Activated naive CD8-positive, alpha-beta T cell (primary cell): Measurements from ENCODE around the gene PHC1.
"Not testable (repeated sequence)": the region's sequence is repeated elsewhere in the genome, so short reads cannot be mapped to it uniquely, and the experiment has no call there.

ENCODE experiments used
- H3K27ac Mint-ChIP-seq: one replicate; pipeline ENCODE4 v1.8.0; 2021; ENCODE audit warnings: mixed read lengths
- H3K27me3 Mint-ChIP-seq: one replicate; pipeline ENCODE4 v1.8.0; 2021; ENCODE audit warnings: mixed read lengths
- H3K36me3 Mint-ChIP-seq: one replicate; pipeline ENCODE4 v1.8.0; 2021; ENCODE audit warnings: mixed read lengths
- H3K4me1 Mint-ChIP-seq: one replicate; pipeline ENCODE4 v1.8.0; 2021; ENCODE audit warnings: low read depth, mixed read lengths
- H3K4me3 Mint-ChIP-seq: one replicate; pipeline ENCODE4 v1.8.0; 2021; ENCODE audit warnings: mild to moderate bottlenecking, mixed read lengths
- H3K9me3 Mint-ChIP-seq: one replicate; pipeline ENCODE4 v1.8.0; 2021; ENCODE audit warnings: low read depth, mixed read lengths

The PHC1 gene

DNA sequence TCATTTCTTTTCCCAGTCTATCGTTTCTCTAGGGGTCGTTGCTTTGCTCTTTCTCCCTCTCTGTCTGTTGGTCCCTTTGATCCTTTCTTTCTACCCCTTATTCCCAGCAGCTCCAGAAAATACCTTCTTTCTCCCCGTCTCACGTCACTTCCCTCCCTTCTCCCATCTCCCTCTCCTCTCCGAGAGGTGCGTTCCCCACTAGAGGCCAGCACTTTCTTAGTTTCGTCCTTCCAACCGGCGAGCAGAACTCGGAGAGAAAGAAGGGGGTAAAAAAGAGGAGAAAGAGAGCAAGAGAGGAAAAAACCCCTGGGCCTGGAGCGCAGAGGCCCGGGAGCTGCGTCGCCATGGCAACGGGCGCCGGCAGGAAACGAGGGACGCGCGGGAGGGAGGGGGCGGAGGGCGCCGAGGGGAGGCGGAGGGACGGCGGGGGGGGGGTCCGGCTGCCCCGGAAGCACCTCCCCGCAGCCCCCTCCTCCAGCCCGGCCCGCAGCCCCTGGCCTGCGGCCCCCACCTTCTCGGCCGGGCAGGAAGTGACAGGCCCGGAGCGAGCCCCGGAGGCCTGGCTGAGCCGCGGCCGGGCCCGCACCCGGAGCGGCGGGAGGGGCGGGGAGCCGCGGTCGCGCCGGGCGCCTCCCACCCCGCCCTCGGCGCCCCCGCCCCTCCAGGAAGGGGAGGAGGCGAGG is at the start of gene PHC1:
Gene PHC1, plus strand, starts transcription at position 477 of the 683 bp plus-strand sequence. CDS start 3,169 bp downstream, outside the sequence.
- Mint-ChIP-seq H3K27ac (peak within 1 kb of the TSS; percentile 89), H3K4me1 (peaks cover 21% of the 10 kb centered on the region), H3K4me3 (peak within 1 kb of the TSS; percentile 92)
- H3K27me3 Mint-ChIP-seq, H3K36me3 Mint-ChIP-seq, H3K9me3 Mint-ChIP-seq: not testable (repeated sequence)

DNA sequence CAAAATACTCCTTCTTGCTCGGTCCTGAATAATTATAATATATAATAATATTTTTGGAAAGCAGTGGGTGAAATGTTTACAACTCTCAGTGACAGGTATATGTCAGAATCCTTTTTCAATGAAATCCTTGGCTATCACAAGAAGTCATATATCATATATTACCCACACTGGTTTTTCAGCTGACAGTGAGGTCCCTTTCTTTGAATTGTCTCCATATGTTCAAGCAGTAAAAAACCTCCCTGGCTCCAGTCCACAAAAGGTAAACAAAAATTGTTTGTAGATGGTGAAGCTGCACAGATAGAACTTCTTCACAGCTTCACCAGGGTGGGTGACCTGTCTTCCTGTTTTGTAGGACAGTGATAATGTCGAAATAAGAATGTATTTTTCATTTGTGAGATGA is 47.9 kb upstream of the PHC1 start:
- Mint-ChIP-seq H3K27me3 (no peaks in the 10 kb centered on the region), H3K4me1 (no peaks in the 10 kb centered on the region)

DNA sequence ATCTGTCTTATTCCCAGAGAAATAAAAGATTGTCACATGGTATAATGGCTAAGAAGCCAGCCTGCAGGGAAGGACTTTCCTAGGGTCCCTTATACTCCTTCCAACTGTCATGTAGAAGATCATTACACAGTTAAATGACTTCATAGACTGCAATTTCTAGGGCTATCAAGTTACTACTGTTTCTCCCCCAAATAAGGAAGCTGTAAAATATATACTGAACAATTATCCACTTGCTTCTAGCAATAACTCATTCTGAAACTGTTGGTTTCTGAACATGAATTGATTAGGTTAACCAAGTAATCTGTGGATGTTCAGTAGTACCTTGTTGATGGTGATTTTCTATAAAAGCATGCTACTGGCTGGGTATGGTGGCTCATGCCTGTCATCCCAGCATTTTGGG is 47.3 kb upstream of the PHC1 start:
- Mint-ChIP-seq H3K27ac (no peak overlapping the region), H3K36me3 (no peaks in the 10 kb centered on the region), H3K4me3 (no peak overlapping the region), H3K27me3 (no peaks in the 10 kb centered on the region), H3K4me1 (no peaks in the 10 kb centered on the region), H3K9me3 (no peaks in the 10 kb centered on the region)

More for the DNA sequence above, 47.9 kb upstream of the PHC1 start:
- H3K36me3 Mint-ChIP-seq, result no peaks in the 10 kb centered on the region
- no peaks in the 10 kb centered on the region for H3K9me3 Mint-ChIP-seq
- H3K27ac Mint-ChIP-seq, result no peak overlapping the region
- H3K4me3 Mint-ChIP-seq, result no peak overlapping the region

DNA sequence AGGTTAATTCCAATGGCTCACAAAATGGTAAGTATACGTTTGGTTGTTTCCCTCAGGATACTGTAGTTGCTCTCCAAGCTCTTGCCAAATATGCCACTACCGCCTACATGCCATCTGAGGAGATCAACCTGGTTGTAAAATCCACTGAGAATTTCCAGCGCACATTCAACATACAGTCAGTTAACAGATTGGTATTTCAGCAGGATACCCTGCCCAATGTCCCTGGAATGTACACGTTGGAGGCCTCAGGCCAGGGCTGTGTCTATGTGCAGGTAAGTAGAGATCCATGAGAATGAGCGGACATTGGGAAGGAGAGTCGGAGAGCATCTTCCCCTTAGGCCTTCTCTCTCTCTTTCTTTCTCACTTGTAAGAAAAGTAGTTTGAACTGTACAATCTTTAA is 46.5 kb upstream of the PHC1 start:
- Mint-ChIP-seq H3K36me3 (no peaks in the 10 kb centered on the region), H3K9me3 (no peaks in the 10 kb centered on the region), H3K4me1 (no peaks in the 10 kb centered on the region), H3K27ac (no peak overlapping the region), H3K27me3 (no peaks in the 10 kb centered on the region), H3K4me3 (no peak overlapping the region)

DNA sequence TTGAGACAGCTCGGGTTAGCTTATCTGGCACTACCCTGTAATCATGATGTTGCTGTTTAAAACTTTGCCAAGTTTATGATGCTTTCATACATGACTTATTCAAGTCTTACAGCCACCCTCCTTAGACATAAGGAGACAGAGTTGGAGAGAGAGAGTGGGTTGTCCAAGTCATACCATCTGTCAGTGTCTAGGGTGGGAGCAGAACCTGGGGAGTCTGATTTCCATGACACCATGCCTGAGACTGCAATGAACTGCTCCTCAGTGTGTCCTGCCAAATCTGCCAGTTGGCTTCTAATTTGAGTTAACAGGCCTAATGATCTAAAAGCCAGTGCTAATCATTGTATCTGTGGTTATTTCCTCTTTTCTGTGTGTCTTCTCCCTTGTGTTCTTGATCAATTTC is 43.7 kb upstream of the PHC1 start:
- Mint-ChIP-seq H3K36me3 (no peaks in the 10 kb centered on the region), H3K27ac (no peak overlapping the region)

DNA sequence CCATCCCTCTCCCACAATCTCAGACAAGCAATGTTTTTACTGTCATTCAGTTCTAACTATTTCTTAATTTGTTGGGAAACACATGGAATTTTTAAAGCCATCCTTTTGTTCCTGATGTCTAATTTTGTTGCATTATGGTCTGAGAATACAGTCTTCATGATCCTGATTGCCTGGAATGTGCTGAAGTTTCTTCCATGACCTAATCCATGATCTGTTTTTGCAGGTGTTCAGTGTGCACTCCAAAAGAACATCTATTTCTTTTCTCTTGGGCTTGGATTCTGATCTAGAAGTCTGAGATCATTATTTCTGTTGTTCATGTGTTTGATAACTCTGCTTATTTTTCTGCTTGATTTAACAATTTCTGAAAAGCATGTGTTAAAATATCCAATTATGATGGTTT is 43.2 kb upstream of the PHC1 start:
- Mint-ChIP-seq H3K27ac (no peak overlapping the region), H3K27me3 (no peaks in the 10 kb centered on the region), H3K36me3 (no peaks in the 10 kb centered on the region), H3K9me3 (no peaks in the 10 kb centered on the region), H3K4me3 (no peak overlapping the region), H3K4me1 (no peaks in the 10 kb centered on the region)

More for the DNA sequence above, 43.7 kb upstream of the PHC1 start:
- Mint-ChIP-seq H3K4me1 (no peaks in the 10 kb centered on the region), H3K27me3 (no peaks in the 10 kb centered on the region), H3K9me3 (no peaks in the 10 kb centered on the region), H3K4me3 (no peak overlapping the region)

GRCh38 chr12:8876887-8877286 is 37.4 kb upstream of the PHC1 start:
- Mint-ChIP-seq H3K4me3 (no peak overlapping the region), H3K27me3 (no peaks in the 10 kb centered on the region), H3K27ac (no peak overlapping the region), H3K4me1 (no peaks in the 10 kb centered on the region), H3K36me3 (no peaks in the 10 kb centered on the region), H3K9me3 (no peaks in the 10 kb centered on the region)

GRCh38 chr12:8886502-8887284 is 27.6 kb upstream of the PHC1 start:
- no peak overlapping the region for H3K27ac Mint-ChIP-seq
- peaks cover 2% of the 10 kb centered on the region for H3K27me3 Mint-ChIP-seq
- no peak overlapping the region for H3K4me3 Mint-ChIP-seq
- peaks cover 4% of the 10 kb centered on the region for H3K4me1 Mint-ChIP-seq
- no peaks in the 10 kb centered on the region for H3K9me3 Mint-ChIP-seq
- no peaks in the 10 kb centered on the region for H3K36me3 Mint-ChIP-seq

DNA sequence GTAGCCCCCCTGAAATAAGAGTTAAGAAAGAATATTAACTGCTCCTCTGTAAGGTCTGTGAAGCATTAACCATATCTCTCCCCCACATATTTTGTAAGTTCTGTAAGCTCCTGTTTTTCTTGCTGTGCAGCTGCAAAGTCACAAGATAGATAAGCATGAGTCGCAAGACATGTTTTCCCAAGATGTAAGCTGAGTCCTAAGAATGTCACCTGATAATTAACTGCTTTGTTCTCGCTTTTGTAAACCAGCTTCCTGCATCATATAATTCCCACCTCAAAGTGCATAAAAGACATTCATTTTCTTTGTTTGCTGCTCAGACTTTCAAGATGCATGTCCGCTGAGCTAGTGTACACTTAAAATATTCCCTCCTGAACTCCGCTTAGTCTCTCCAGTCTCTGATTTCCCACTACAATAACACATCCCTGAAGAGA is 27.0 kb upstream of the PHC1 start:
- peaks cover 2% of the 10 kb centered on the region for H3K27me3 Mint-ChIP-seq
- H3K27ac Mint-ChIP-seq, result no peak overlapping the region
- H3K9me3 Mint-ChIP-seq, result no peaks in the 10 kb centered on the region
- H3K4me1 Mint-ChIP-seq, result peaks cover 4% of the 10 kb centered on the region
- H3K4me3 Mint-ChIP-seq, result no peak overlapping the region
- H3K36me3 Mint-ChIP-seq, result no peaks in the 10 kb centered on the region

DNA sequence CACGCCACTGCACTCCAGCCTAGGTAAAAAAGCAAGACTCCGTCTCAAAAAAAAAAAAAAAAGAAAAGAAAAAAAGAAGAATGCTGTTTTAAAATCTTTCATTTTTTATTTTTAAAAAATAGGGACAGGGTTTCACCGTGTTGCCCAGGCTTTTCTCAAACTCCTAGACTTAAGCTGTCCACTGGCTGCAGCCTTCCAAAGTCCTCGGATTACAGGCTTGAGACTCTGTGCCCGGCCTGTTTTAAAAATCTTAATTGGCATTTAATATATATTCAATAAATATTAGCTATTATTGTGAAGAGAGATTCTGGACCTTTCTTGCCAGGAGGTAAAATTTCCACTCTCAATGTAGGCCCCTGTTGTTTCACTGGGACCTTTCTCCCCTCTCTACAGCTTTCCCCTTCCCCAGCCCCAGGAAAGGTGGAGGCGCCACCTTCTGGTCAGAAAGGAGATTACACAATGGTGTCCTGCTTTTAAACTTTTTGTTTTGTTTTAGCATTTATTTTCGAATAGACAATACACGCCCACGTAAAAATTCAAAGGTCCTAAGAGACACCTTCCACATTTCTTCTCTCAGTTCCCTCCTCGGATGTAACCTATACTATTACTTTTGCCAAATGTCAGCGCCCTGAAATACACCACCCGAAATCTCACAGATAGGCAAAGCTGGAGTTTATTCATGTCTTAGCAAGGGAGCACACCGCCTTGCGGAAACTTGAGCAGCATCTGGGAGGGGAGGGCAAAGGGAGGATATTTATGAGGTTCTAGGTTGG is 23.8 kb upstream of the PHC1 start:
- H3K4me1 Mint-ChIP-seq, result peaks cover 4% of the 10 kb centered on the region
- peaks cover 2% of the 10 kb centered on the region for H3K27me3 Mint-ChIP-seq
- no peaks in the 10 kb centered on the region for H3K36me3 Mint-ChIP-seq
- no peak overlapping the region for H3K27ac Mint-ChIP-seq
- H3K4me3 Mint-ChIP-seq, result peak overlapping the region; percentile 86
- H3K9me3 Mint-ChIP-seq, result no peaks in the 10 kb centered on the region

- no peaks in the 10 kb centered on the region for H3K36me3 Mint-ChIP-seq
- peaks cover 2% of the 10 kb centered on the region for H3K27me3 Mint-ChIP-seq
- no peaks in the 10 kb centered on the region for H3K9me3 Mint-ChIP-seq
- H3K27ac Mint-ChIP-seq, result no peak overlapping the region
- H3K4me1 Mint-ChIP-seq, result peaks cover 4% of the 10 kb centered on the region
- H3K4me3 Mint-ChIP-seq, result no peak overlapping the region
These were observed 22.3 kb upstream of the PHC1 start for GRCh38 chr12:8891976-8892375.

DNA sequence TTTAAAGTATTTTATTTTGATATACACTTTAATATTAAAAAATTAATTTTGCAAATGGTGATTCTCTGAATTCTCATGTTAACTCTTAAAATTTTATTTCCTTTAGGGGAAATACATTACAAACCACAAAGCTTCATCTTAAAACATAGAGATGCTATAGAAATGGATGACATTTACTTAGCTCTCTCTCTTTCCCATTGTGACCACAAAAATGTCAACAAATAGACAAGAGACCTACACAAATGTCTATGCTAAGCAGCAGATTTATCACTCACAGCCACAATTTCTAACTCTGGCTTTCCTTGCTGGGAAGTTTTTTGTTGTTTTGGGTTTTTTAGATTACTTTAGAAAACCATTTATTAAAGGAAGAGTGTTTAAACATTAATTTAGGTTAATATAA is 19.9 kb upstream of the PHC1 start:
- no peak overlapping the region for H3K27ac Mint-ChIP-seq
- H3K9me3 Mint-ChIP-seq, result no peaks in the 10 kb centered on the region
- H3K4me3 Mint-ChIP-seq, result no peak overlapping the region
- peaks cover 4% of the 10 kb centered on the region for H3K4me1 Mint-ChIP-seq
- no peaks in the 10 kb centered on the region for H3K36me3 Mint-ChIP-seq
- H3K27me3 Mint-ChIP-seq, result no peaks in the 10 kb centered on the region

DNA sequence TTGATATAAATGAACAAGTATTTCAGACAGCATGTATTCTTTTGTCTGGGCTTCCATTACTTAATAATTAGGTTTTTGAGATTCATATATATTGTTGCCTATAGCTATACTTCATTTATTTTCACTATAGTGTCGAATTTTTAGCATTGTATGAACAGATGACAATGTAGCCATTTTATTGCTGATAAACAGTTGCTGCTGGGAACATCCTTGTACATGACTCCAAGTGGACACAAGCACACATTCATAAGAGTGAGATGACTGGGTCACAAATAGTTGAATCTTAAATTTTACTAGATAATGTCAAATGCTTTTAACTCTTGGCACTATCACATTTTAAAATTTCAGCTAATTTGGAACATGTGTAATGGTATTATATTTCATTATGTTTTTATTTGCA is 19.3 kb upstream of the PHC1 start:
- Mint-ChIP-seq H3K27ac (no peak overlapping the region), H3K36me3 (no peaks in the 10 kb centered on the region), H3K4me3 (no peak overlapping the region), H3K4me1 (peaks cover 4% of the 10 kb centered on the region), H3K27me3 (no peaks in the 10 kb centered on the region), H3K9me3 (no peaks in the 10 kb centered on the region)

DNA sequence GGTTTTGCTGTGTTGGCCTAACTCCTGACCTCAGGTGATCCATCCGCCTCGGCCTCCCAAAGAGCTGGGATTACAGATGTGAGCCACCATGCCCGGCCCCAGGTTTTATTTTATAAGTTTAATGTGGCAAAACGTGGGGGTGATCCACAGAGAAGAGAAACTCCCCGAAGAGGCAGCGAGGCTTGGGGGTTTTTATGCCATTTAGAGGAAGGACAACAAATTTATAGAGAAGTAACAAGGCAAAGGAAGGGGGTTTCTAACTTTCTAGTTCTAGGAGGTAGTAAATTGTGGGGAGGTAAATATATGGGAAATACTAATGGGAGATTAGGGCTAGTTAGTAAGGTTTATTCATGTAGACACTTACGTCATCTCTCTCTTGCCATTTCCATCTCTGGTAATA is 17.2 kb upstream of the PHC1 start:
- H3K27ac Mint-ChIP-seq, result no peak overlapping the region

DNA sequence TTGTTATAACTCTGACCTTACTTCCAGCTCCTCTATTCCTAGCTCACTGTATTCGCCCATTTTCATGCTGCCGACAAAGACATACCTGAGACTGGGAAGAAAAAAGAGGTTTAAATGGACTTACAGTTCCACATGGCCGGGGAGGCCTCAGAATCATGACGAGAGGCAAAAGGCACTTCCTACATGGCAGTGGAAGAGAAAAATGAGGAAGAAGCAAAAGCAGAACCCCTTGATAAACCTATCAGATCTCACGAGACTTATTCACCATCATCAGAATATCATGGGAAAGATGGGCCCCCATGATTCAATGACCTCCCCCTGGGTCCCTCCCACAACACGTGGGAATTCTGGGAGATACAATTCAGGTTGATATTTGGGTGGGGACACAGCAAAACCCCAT is 14.5 kb upstream of the PHC1 start:
- H3K36me3 Mint-ChIP-seq, result no peaks in the 10 kb centered on the region
- H3K9me3 Mint-ChIP-seq, result no peaks in the 10 kb centered on the region
- no peaks in the 10 kb centered on the region for H3K4me1 Mint-ChIP-seq
- no peak overlapping the region for H3K4me3 Mint-ChIP-seq
- H3K27ac Mint-ChIP-seq, result no peak overlapping the region
- no peaks in the 10 kb centered on the region for H3K27me3 Mint-ChIP-seq

More for the DNA sequence above, 17.2 kb upstream of the PHC1 start:
- Mint-ChIP-seq H3K9me3 (no peaks in the 10 kb centered on the region), H3K36me3 (no peaks in the 10 kb centered on the region), H3K27me3 (no peaks in the 10 kb centered on the region), H3K4me3 (no peak overlapping the region), H3K4me1 (no peaks in the 10 kb centered on the region)
